Caki2 (cell line): ENCODE results near the gene ARHGEF7. TPM values are rescaled to one million over a fixed set of nuclear protein-coding genes. Genes with fewer than 3 reads are reported as not detected.

Source experiments
- total RNA-seq: library from RNA; depleted of rRNA; stranded (reverse); fragments of >200 nt; shearing (Covaris generic); gene quantifications from 2 replicates; pipeline ENCODE4 v1.2.3, GENCODE V29; 2014; ENCODE audit warnings: low replicate concordance; rRNA removed

Gene ARHGEF7
- total RNA-seq, 1 experiment from 2014 or later: 7.6 TPM

Other genes starting within 250 kb of the ARHGEF7 start
- 36.1 and 53.3 TPM in 2 replicates for gene ANKRD10, start 200.2 kb upstream of the ARHGEF7 start, total RNA-seq
- not detected in 2 replicates for gene TEX29, start 205.3 kb downstream of the ARHGEF7 start, total RNA-seq